ENCODE data around the gene CRTC3.
"Not testable (repeated sequence)": the region's sequence is repeated elsewhere in the genome, so short reads cannot be mapped to it uniquely, and the experiment has no call there.

The CRTC3 gene

GRCh38 chr15:90657520-90658172 is 127.9 kb downstream of the CRTC3 start:
- peak; percentile 73 for DNase-seq

GRCh38 chr15:90659481-90659880 is 129.8 kb downstream of the CRTC3 start:
- no peak for DNase-seq

GRCh38 chr15:90660195-90660998 is 130.7 kb downstream of the CRTC3 start:
- peak; percentile 70 for DNase-seq

GRCh38 chr15:90660999-90661330 is 131.2 kb downstream of the CRTC3 start:
- DNase-seq: not testable (repeated sequence)

GRCh38 chr15:90664081-90664461 is 134.3 kb downstream of the CRTC3 start:
- not testable (repeated sequence) for DNase-seq

GRCh38 chr15:90664650-90665287 is 135.0 kb downstream of the CRTC3 start:
- no peak for DNase-seq

- peak; percentile 36 for DNase-seq
These were observed 135.8 kb downstream of the CRTC3 start for GRCh38 chr15:90665288-90666134.

GRCh38 chr15:90666135-90666909 is 136.6 kb downstream of the CRTC3 start:
- no peak for DNase-seq

GRCh38 chr15:90667073-90667754 is 137.5 kb downstream of the CRTC3 start:
- no peak for DNase-seq

- not testable (repeated sequence) for DNase-seq
These were observed 138.1 kb downstream of the CRTC3 start for GRCh38 chr15:90667755-90668345.

- not testable (repeated sequence) for DNase-seq
These were observed 140.9 kb downstream of the CRTC3 start for GRCh38 chr15:90670631-90671030.

- DNase-seq: no peak
These were observed 141.5 kb downstream of the CRTC3 start for GRCh38 chr15:90671216-90671615.

- not testable (repeated sequence) for DNase-seq
These were observed 143.6 kb downstream of the CRTC3 start for GRCh38 chr15:90673357-90673756.

- DNase-seq: no peak
These were observed 144.8 kb downstream of the CRTC3 start for GRCh38 chr15:90674476-90674875.

GRCh38 chr15:90675464-90675863 is 145.7 kb downstream of the CRTC3 start:
- DNase-seq: no peak

- no peak for DNase-seq
These were observed 148.4 kb downstream of the CRTC3 start for GRCh38 chr15:90677807-90678790.

GRCh38 chr15:90679959-90680358 is 150.2 kb downstream of the CRTC3 start:
- DNase-seq: no peak

GRCh38 chr15:90680371-90680935 is 150.7 kb downstream of the CRTC3 start:
- DNase-seq: no peak

GRCh38 chr15:90681056-90681455 is 151.3 kb downstream of the CRTC3 start:
- DNase-seq: no peak

GRCh38 chr15:90681480-90681879 is 151.8 kb downstream of the CRTC3 start:
- DNase-seq: no peak

All from stimulated activated CD4-positive, alpha-beta T cell treated with anti-CD3 and anti-CD28 coated beads, Interleukin-4, amount 100 ng/mL, for 1 hour (primary cell).